GM12878 (cell line): Measurements from ENCODE around the gene IFI44L. TPM values are rescaled to one million over a fixed set of nuclear protein-coding genes. Genes with fewer than 3 reads are reported as not detected.
A peak's percentile ranks its signal among the peaks of the same experiment; 100 is the strongest.

ENCODE experiments used
- ATAC-seq: fragments of 200-7000 bp; cut with Tn5 transposase; 3 replicates; pipeline ENCODE4 v1.9.1; 2020; ENCODE audit warnings: mild to moderate bottlenecking, moderate library complexity
- BruUV-seq: library from RNA; stranded (reverse); fragments of 400-500 nt; replicated peaks from 2 replicates; lab custom pipeline; 2021; lab: Mats Ljungman, UMichigan
- CTCF ChIA-PET: fragments of 300-600 bp; sonication (Branson Sonifier 250); formaldehyde crosslinking; extraction: SDS; loops from one replicate; lab custom pipeline; 2021; ENCODE audit warnings: inconsistent platforms; lab: Yijun Ruan, JAX
- POLR2A ChIA-PET: fragments of 350-600 bp; formaldehyde crosslinking; extraction: SDS; loops from one replicate; lab custom pipeline; 2021; ENCODE audit warnings: inconsistent platforms; lab: Charles Lee
- RAD21 ChIA-PET: fragments of 300-600 bp; sonication (Branson Sonifier 250); formaldehyde crosslinking; loops from one replicate; lab custom pipeline; 2023; ENCODE audit warnings: antibody characterized with exemption; ENCODE audit not compliant: unreplicated experiment; lab: Charles Lee
- SMC1A ChIA-PET: fragments of 300-600 bp; sonication (Branson Sonifier 250); formaldehyde crosslinking; loops from one replicate; lab custom pipeline; 2023; ENCODE audit not compliant: unreplicated experiment, uncharacterized antibody; lab: Charles Lee
- DNase-seq: peaks from one replicate; pipeline ENCODE4 v3.0.0-alpha.2; 2011; ENCODE audit warnings: low read depth, low spot score
- FAIRE-seq: peaks from 3 replicates; lab custom pipeline; 2011; peaks lifted over from hg19 to GRCh38; lab: Jason Lieb, UNC
- H2AFZ ChIP-seq: 2 replicates; pipeline ENCODE4 v1.6.0; 2011; ENCODE audit warnings: low read depth, low read length, control low read depth; ENCODE audit not compliant: control insufficient read depth
- H3K27ac ChIP-seq: 2 replicates; pipeline ENCODE4 v1.5.1; 2011; ENCODE audit warnings: control low read depth; ENCODE audit not compliant: control insufficient read depth, insufficient read depth
- H3K27me3 ChIP-seq, 2 experiments: replicated peaks in 1 of 2; 2 replicates each; pipeline versions ENCODE4 v1.6.0 to v1.6.1; 2011; ENCODE audit warnings: low read length in 1 of 2; ENCODE audit not compliant: control insufficient read depth in 2 of 2, insufficient read depth in 2 of 2
- H3K36me3 ChIP-seq, 2 experiments: 2 replicates each; pipeline ENCODE4 v1.5.1; 2011; ENCODE audit warnings: low read length in 1 of 2; ENCODE audit not compliant: control insufficient read depth in 2 of 2, insufficient read depth in 2 of 2
- H3K4me1 ChIP-seq: 2 replicates; pipeline ENCODE4 v1.6.1; 2011; ENCODE audit warnings: mild to moderate bottlenecking, low read length, moderate library complexity, mixed read lengths; ENCODE audit not compliant: control insufficient read depth, insufficient read depth
- H3K4me2 ChIP-seq: 2 replicates; pipeline ENCODE4 v1.6.0; 2011; ENCODE audit warnings: control low read depth; ENCODE audit not compliant: control insufficient read depth, insufficient read depth
- H3K4me3 ChIP-seq: fragments of 200-600 bp; sonication (generic); 2 replicates; pipeline ENCODE4 v1.5.1; 2016
- H3K79me2 ChIP-seq: 2 replicates; pipeline ENCODE4 v1.6.0; 2011; ENCODE audit warnings: low read length; ENCODE audit not compliant: control insufficient read depth, insufficient read depth
- H3K9ac ChIP-seq: 2 replicates; pipeline ENCODE4 v1.8.0; 2011; ENCODE audit warnings: low read length, control low read depth, mixed read lengths; ENCODE audit not compliant: control insufficient read depth, insufficient read depth
- H3K9me3 ChIP-seq: replicated peaks from 3 replicates; pipeline ENCODE4 v1.5.1; 2011; ENCODE audit warnings: mild to moderate bottlenecking, low read length; ENCODE audit not compliant: control insufficient read depth, insufficient read depth
- H4K20me1 ChIP-seq: 2 replicates; pipeline ENCODE4 v1.6.0; 2011; ENCODE audit not compliant: control insufficient read depth, insufficient read depth
- BACH1 ChIP-seq: fragments of 450-650 bp; IDR thresholded peaks from 2 replicates; pipeline ENCODE4 v1.6.1; 2017; ENCODE audit warnings: mild to moderate bottlenecking, borderline replicate concordance
- CBX3 ChIP-seq: fragments of 200-600 bp; sonication (generic); IDR thresholded peaks from 2 replicates; pipeline ENCODE4 v1.6.1; 2016; ENCODE audit warnings: low read depth, borderline replicate concordance
- POLR2A ChIP-seq: IDR thresholded peaks from 2 replicates; pipeline ENCODE4 v1.6.1; 2011; ENCODE audit warnings: low read depth, mild to moderate bottlenecking, low read length
- POLR2AphosphoS5 ChIP-seq: IDR thresholded peaks from 2 replicates; pipeline ENCODE4 v1.6.1; 2011; ENCODE audit warnings: mild to moderate bottlenecking, low read length, inconsistent platforms
- RUNX3 ChIP-seq: IDR thresholded peaks from 2 replicates; pipeline ENCODE4 v1.6.1; 2012; ENCODE audit warnings: low read length, inconsistent platforms
- SMC3 ChIP-seq: IDR thresholded peaks from 2 replicates; pipeline ENCODE4 v1.6.1; 2011; ENCODE audit warnings: low read length, improper control_type of control experiment, borderline replicate concordance
- WGBS: methylation state at CpG from one replicate; pipeline ENCODE4 v1.1.6; 2016; ENCODE audit warnings: low lambda C conversion rate; ENCODE audit not compliant: insufficient replicate concordance, insufficient coverage; ENCODE audit errors: missing lambda C conversion rate; 5-methylcytosine and 5-hydroxymethylcytosine counted together
- in situ Hi-C: fragments of 300-500 bp; cut with MboI; formaldehyde crosslinking; loops from 9 replicates; pipeline ENCODE4 v1.14.3; 2018; ENCODE audit warnings: mixed read lengths
- intact Hi-C: fragments of 100-400 bp; cut with micrococcal nuclease; formaldehyde crosslinking; loops from one replicate; pipeline ENCODE4 v1.14.2; 2022; ENCODE audit not compliant: unreplicated experiment
- polyA plus RNA-seq, 11 experiments: library from polyadenylated mRNA; depleted of rRNA in 4 of 11; unstranded in 6 of 11; stranded (reverse) in 5 of 11; fragments of >200 nt; fragmentation: Nextera tagmentation in 4 of 11; fragmentation: Illumina TruSeq in 1 of 11; extraction: Ambion mirVana in 4 of 11; extraction: Trizol in 1 of 11; gene quantifications; 1 replicate in 1 of 11; 2 replicates in 10 of 11; pipeline versions ENCODE4 v1.2.1 to v1.2.3, GENCODE V29; 2011 to 2016; ENCODE audit warnings: inconsistent platforms in 2 of 11, missing spikeins in 2 of 11, low read depth in 1 of 11
- total RNA-seq, 4 experiments: library from RNA; depleted of rRNA in 3 of 4; stranded (reverse); fragments of >200 nt in 3 of 4; fragmentation: Illumina TruSeq in 1 of 4; extraction: Trizol in 1 of 4; gene quantifications; 2 replicates each; pipeline versions ENCODE4 v1.2.1 to v1.2.3, GENCODE V29; 2013 to 2021
- TF ChIP-seq, protein P1 (sequence below): IDR thresholded peaks from 2 replicates; pipeline ENCODE4 v1.6.1; 2012; ENCODE audit warnings: low read depth, low read length, improper control_type of control experiment

The IFI44L gene
- total and polyA plus RNA-seq, 10 of the 15 experiments (the other 5 are each of a cell fraction or from before 2014, with no cell fraction given), result 58.0 to 371 (median 173) TPM

GRCh38 chr1:78664763-78665162 is 44.5 kb downstream of the IFI44L start:
- Histone ChIP-seq H3K4me3 (no peak overlapping the region), H3K4me2 (no peak overlapping the region), H3K79me2 (peaks cover 3% of the 10 kb centered on the region), H2AFZ (no peak overlapping the region), H4K20me1 (no peaks in the 10 kb centered on the region), H3K4me1 (no peaks in the 10 kb centered on the region), H3K27me3 (no peaks in the 10 kb centered on the region), H3K9me3 (no peaks in the 10 kb centered on the region), H3K36me3 (peaks cover 0 to 36% of the 10 kb centered on the region in 2 experiments; a peak in 3 of 4 replicates), H3K27ac (no peak overlapping the region), H3K9ac (no peak overlapping the region)
- CTCF ChIA-PET, result interaction anchor here (0.8 to 4.0 kb wide), 4 partner anchors 10 to 550 kb away, joined by 3 to 28 read pairs (median 4); no protein-coding TSS in a partner anchor
- RAD21 ChIA-PET, result interaction anchor here (1.1 to 1.2 kb wide), 2 partner anchors 13 to 47 kb away, joined by 3 to 4 read pairs; no protein-coding TSS in a partner anchor
- POLR2A ChIA-PET, result interaction anchor here (0.6 to 1.4 kb wide), 2 partner anchors 11 to 45 kb away, joined by 3 read pairs; partner anchors contain the start of gene IFI44L
- peak; percentile 54 for ATAC-seq
- in situ Hi-C loops, result no loop called here
- no peak for FAIRE-seq
- DNase-seq, result no peak
- SMC1A ChIA-PET, result interaction anchor here (0.7 to 2.4 kb wide), 3 partner anchors 13 to 52 kb away, joined by 3 to 11 read pairs (median 4); no protein-coding TSS in a partner anchor
- no TSS peak for BruUV-seq
- TF ChIP-seq POLR2AphosphoS5 (peak; percentile 43; the same call in 1 of the 2 replicates), BACH1 (0 out of 2 replicates have a peak, but pooled peaks have one; percentile 13), POLR2A (peak; percentile 17; the same call in 1 of the 2 replicates), SMC3 (no peak), RUNX3 (peak; percentile 19; the same call in 1 of the 2 replicates), CBX3 (no peak)
- WGBS, result 53% methylated on average over 1 of the region's 1 CpG
- intact Hi-C loops, result no loop called here

DNA sequence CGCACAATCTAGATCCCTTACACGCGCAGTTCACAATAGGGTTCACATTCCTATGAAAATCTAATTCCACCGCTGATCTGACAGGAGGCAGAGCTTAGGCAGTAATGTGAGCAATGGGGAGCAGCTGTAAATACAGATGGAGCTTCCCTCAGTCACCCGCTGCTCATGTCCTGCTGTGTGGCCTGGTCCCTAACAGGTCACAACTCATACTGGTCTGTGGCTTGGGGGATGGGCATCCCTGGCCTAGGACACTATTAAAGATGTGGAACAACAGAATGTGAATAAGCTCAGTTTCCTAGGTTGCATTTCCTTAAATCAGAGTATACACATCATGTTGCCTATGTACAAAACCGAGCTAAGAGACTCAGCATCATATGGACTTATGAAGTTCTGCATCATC is 45.6 kb downstream of the IFI44L start:
- no peak overlapping the region for H3K4me2 ChIP-seq
- SMC1A ChIA-PET, result interaction anchor here (0.6 to 2.4 kb wide), 4 partner anchors 10 to 48 kb away, joined by 3 to 11 read pairs (median 4); no protein-coding TSS in a partner anchor
- H3K27me3 ChIP-seq, result no peaks in the 10 kb centered on the region
- CTCF ChIA-PET, result interaction anchor here (1.3 to 4.0 kb wide), 4 partner anchors 9 to 534 kb away, joined by 3 to 28 read pairs (median 5); no protein-coding TSS in a partner anchor
- no TSS peak for BruUV-seq
- H3K4me1 ChIP-seq, result no peaks in the 10 kb centered on the region
- in situ Hi-C loops, result no loop called here
- DNase-seq, result no peak
- peaks cover 0 to 27% of the 10 kb centered on the region in 2 experiments; a peak in 2 of 4 replicates for H3K36me3 ChIP-seq
- RAD21 ChIA-PET, result interaction anchor here (0.8 to 1.2 kb wide), 2 partner anchors 44 to 46 kb away, joined by 3 read pairs; partner anchors contain the start of gene IFI44L
- POLR2A ChIA-PET, result no interaction called here
- H3K4me3 ChIP-seq, result no peak overlapping the region
- H3K27ac ChIP-seq, result no peak overlapping the region
- no peak overlapping the region for H3K9ac ChIP-seq
- no peaks in the 10 kb centered on the region; the same call in 1 of the 2 replicates for H3K79me2 ChIP-seq
- intact Hi-C loops, result no loop called here
- TF ChIP-seq, protein P1, sequence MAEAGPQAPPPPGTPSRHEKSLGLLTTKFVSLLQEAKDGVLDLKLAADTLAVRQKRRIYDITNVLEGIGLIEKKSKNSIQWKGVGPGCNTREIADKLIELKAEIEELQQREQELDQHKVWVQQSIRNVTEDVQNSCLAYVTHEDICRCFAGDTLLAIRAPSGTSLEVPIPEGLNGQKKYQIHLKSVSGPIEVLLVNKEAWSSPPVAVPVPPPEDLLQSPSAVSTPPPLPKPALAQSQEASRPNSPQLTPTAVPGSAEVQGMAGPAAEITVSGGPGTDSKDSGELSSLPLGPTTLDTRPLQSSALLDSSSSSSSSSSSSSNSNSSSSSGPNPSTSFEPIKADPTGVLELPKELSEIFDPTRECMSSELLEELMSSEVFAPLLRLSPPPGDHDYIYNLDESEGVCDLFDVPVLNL, result no peak
- 0 out of 2 replicates have a peak, but pooled peaks have one; percentile 24 for TF ChIP-seq POLR2A
- ATAC-seq, result peak; percentile 17
- FAIRE-seq, result no peak
- WGBS, result 73% methylated on average over 6 of the region's 6 CpGs
- H3K9me3 ChIP-seq, result no peaks in the 10 kb centered on the region
- H2AFZ ChIP-seq, result no peak overlapping the region
- H4K20me1 ChIP-seq, result no peaks in the 10 kb centered on the region
